H9 (cell line): ENCODE measurements around the gene APOL2. TPM values are rescaled to one million over a fixed set of nuclear protein-coding genes. Genes with fewer than 3 reads are reported as not detected.

ENCODE experiments used
- DNase-seq: peaks from one replicate; pipeline ENCODE4 v3.0.0-alpha.2; 2017
- H2AFZ ChIP-seq: one replicate; pipeline ENCODE4 v1.6.1; 2013; ENCODE audit warnings: mild to moderate bottlenecking, low read length, control low read depth, moderate library complexity
- H2AK5ac ChIP-seq: 2 replicates; pipeline ENCODE4 v1.6.1; 2013; ENCODE audit warnings: low read length, control low read depth, mixed read lengths; ENCODE audit not compliant: insufficient read length
- H2BK120ac ChIP-seq: one replicate; pipeline ENCODE4 v1.6.1; 2013; ENCODE audit warnings: low read depth, mild to moderate bottlenecking, low read length, control low read depth, inconsistent platforms; ENCODE audit not compliant: poor library complexity, severe bottlenecking
- H2BK12ac ChIP-seq: 2 replicates; pipeline ENCODE4 v1.6.1; 2013; ENCODE audit warnings: low read length, control low read depth, mixed read lengths, low read depth; ENCODE audit not compliant: insufficient read length
- H2BK15ac ChIP-seq: 2 replicates; pipeline ENCODE4 v1.6.1; 2013; ENCODE audit warnings: low read depth, low read length, control low read depth
- H2BK20ac ChIP-seq: one replicate; pipeline ENCODE4 v1.6.1; 2013; ENCODE audit warnings: low read depth, mild to moderate bottlenecking, low read length, control low read depth, inconsistent platforms; ENCODE audit not compliant: poor library complexity, severe bottlenecking
- H2BK5ac ChIP-seq: 2 replicates; pipeline ENCODE4 v1.6.1; 2013; ENCODE audit warnings: low read length, control low read depth, mixed read lengths; ENCODE audit not compliant: insufficient read length
- H3K14ac ChIP-seq: 2 replicates; pipeline ENCODE4 v1.6.1; 2013; ENCODE audit warnings: low read length, control low read depth; ENCODE audit not compliant: insufficient read depth
- H3K18ac ChIP-seq: 2 replicates; pipeline ENCODE4 v1.6.1; 2013; ENCODE audit warnings: low read depth, mild to moderate bottlenecking, mixed read lengths, low read length, control low read depth; ENCODE audit not compliant: insufficient read length
- H3K23ac ChIP-seq: 2 replicates; pipeline ENCODE4 v1.6.1; 2013; ENCODE audit warnings: low read length, control low read depth, mixed read lengths, low read depth; ENCODE audit not compliant: insufficient read length
- H3K23me2 ChIP-seq: 2 replicates; pipeline ENCODE4 v1.6.1; 2013; ENCODE audit warnings: low read depth, mild to moderate bottlenecking, mixed read lengths, low read length, control low read depth; ENCODE audit not compliant: insufficient read length, poor library complexity, severe bottlenecking
- H3K27ac ChIP-seq: 2 replicates; pipeline ENCODE4 v1.5.1; 2013; ENCODE audit warnings: low read length, control low read depth, mixed read lengths, low read depth; ENCODE audit not compliant: insufficient read length
- H3K27me3 ChIP-seq: 2 replicates; pipeline ENCODE4 v1.6.1; 2013; ENCODE audit warnings: low read length, control low read depth, inconsistent platforms; ENCODE audit not compliant: insufficient read depth
- H3K4ac ChIP-seq: 2 replicates; pipeline ENCODE4 v1.6.1; 2013; ENCODE audit warnings: low read depth, mild to moderate bottlenecking, control low read depth, inconsistent platforms, low read length, moderate library complexity
- H3K4me1 ChIP-seq: 2 replicates; pipeline ENCODE4 v1.6.1; 2013; ENCODE audit warnings: low read length, control low read depth, inconsistent platforms; ENCODE audit not compliant: insufficient read depth
- H3K4me2 ChIP-seq: 2 replicates; pipeline ENCODE4 v1.6.1; 2013; ENCODE audit warnings: low read length, control low read depth, mixed read lengths; ENCODE audit not compliant: insufficient read length, insufficient read depth
- H3K56ac ChIP-seq: 2 replicates; pipeline ENCODE4 v1.6.1; 2013; ENCODE audit warnings: low read depth, mild to moderate bottlenecking, mixed read lengths, low read length, control low read depth; ENCODE audit not compliant: insufficient read length
- H3K79me1 ChIP-seq: 2 replicates; pipeline ENCODE4 v1.6.1; 2013; ENCODE audit warnings: low read depth, mild to moderate bottlenecking, moderate library complexity, low read length, control low read depth, inconsistent platforms; ENCODE audit not compliant: insufficient read depth, poor library complexity, severe bottlenecking
- H3K79me2 ChIP-seq: 2 replicates; pipeline ENCODE4 v1.6.1; 2013; ENCODE audit warnings: low read length, control low read depth, inconsistent platforms; ENCODE audit not compliant: insufficient read depth
- H3K9ac ChIP-seq: 2 replicates; pipeline ENCODE4 v1.6.1; 2013; ENCODE audit warnings: low read length, control low read depth, mixed read lengths; ENCODE audit not compliant: insufficient read length; ENCODE audit errors: extremely low read depth
- H3K9me3 ChIP-seq: one replicate; pipeline ENCODE4 v1.6.1; 2013; ENCODE audit warnings: low read depth, low read length, inconsistent platforms; ENCODE audit not compliant: control insufficient read depth
- H3T11ph ChIP-seq: one replicate; pipeline ENCODE4 v1.6.1; 2013; ENCODE audit warnings: mild to moderate bottlenecking, low read length, control low read depth, inconsistent platforms
- H4K20me1 ChIP-seq: one replicate; pipeline ENCODE4 v1.6.1; 2013; ENCODE audit not compliant: control insufficient read depth, insufficient read length, insufficient read depth
- H4K5ac ChIP-seq: 2 replicates; pipeline ENCODE4 v1.6.1; 2013; ENCODE audit warnings: low read depth, mild to moderate bottlenecking, mixed read lengths, low read length, control low read depth; ENCODE audit not compliant: insufficient read length
- H4K8ac ChIP-seq: replicated peaks from 2 replicates; pipeline ENCODE4 v1.6.1; 2013; ENCODE audit warnings: low read length, control low read depth, mixed read lengths, low read depth; ENCODE audit not compliant: insufficient read length
- H4K91ac ChIP-seq: 2 replicates; pipeline ENCODE4 v1.6.1; 2013; ENCODE audit warnings: low read depth, mild to moderate bottlenecking, moderate library complexity, mixed read lengths, low read length, control low read depth; ENCODE audit not compliant: insufficient read length
- H3K27ac Mint-ChIP-seq, 3 experiments: 2 replicates in 2 of 3; 3 replicates in 1 of 3; pipeline ENCODE4 v1.8.0; 2020 to 2021; ENCODE audit warnings: mixed read lengths in 3 of 3, mild to moderate bottlenecking in 1 of 3, moderate library complexity in 1 of 3
- H3K27me3 Mint-ChIP-seq: 2 replicates; pipeline ENCODE4 v1.8.0; 2021; ENCODE audit warnings: low read depth, mild to moderate bottlenecking, moderate library complexity, mixed read lengths
- H3K36me3 Mint-ChIP-seq, 3 experiments: 2 replicates in 2 of 3; 3 replicates in 1 of 3; pipeline ENCODE4 v1.8.0; 2020 to 2021; ENCODE audit warnings: low read depth in 3 of 3, mixed read lengths in 3 of 3; ENCODE audit not compliant: insufficient read depth in 1 of 3
- H3K4me1 Mint-ChIP-seq, 2 experiments: 2 replicates each; pipeline ENCODE4 v1.8.0; 2020; ENCODE audit warnings: mixed read lengths in 2 of 2
- H3K4me3 Mint-ChIP-seq, 2 experiments: 2 replicates in 1 of 2; 3 replicates in 1 of 2; pipeline ENCODE4 v1.8.0; 2020 to 2021; ENCODE audit warnings: mild to moderate bottlenecking in 2 of 2, mixed read lengths in 2 of 2, moderate library complexity in 1 of 2
- H3K9me3 Mint-ChIP-seq, 2 experiments: 2 replicates in 1 of 2; 3 replicates in 1 of 2; pipeline ENCODE4 v1.8.0; 2020; ENCODE audit warnings: mild to moderate bottlenecking in 2 of 2, mixed read lengths in 2 of 2, moderate library complexity in 1 of 2
- CTCF ChIP-seq: fragments of 200-600 bp; sonication (generic); conservative IDR thresholded peaks from 3 replicates; pipeline ENCODE4 v1.8.0; 2021; ENCODE audit warnings: antibody characterized with exemption, mild to moderate bottlenecking
- WGBS: extraction: QIAGEN DNeasy Blood & Tissue Kit; methylation state at CpG from one replicate; pipeline ENCODE4 v1.1.7; 2013; ENCODE audit warnings: missing lambda C conversion rate, low lambda C conversion rate, mixed read lengths; ENCODE audit not compliant: insufficient read length; ENCODE audit errors: extremely low coverage; 5-methylcytosine and 5-hydroxymethylcytosine counted together
- total RNA-seq: library from RNA; stranded (reverse); gene quantifications from 2 replicates; pipeline ENCODE4 v1.2.1, GENCODE V29; 2021

Gene APOL2
- total RNA-seq, 1 experiment from 2014 or later, result 15.6 TPM

GRCh38 chr22:36183446-36183845 lies 55.9 kb downstream of the APOL2 start:
- peaks cover 5% of the 10 kb centered on the region for H3K27me3 Mint-ChIP-seq
- Histone ChIP-seq H4K20me1 (no peaks in the 10 kb centered on the region), H2AK5ac (no peak overlapping the region), H3K27me3 (no peaks in the 10 kb centered on the region; the same call in 1 of the 2 replicates), H2AFZ (no peak overlapping the region), H4K91ac (no peak overlapping the region), H3K18ac (no peak overlapping the region), H2BK120ac (no peak overlapping the region), H4K5ac (no peak overlapping the region), H2BK20ac (no peak overlapping the region), H3T11ph (no peak overlapping the region), H3K4me2 (no peak overlapping the region), H2BK5ac (no peak overlapping the region), H3K27ac (no peak overlapping the region), H3K9ac (no peak overlapping the region), H2BK15ac (no peak overlapping the region), H3K79me2 (no peaks in the 10 kb centered on the region), H3K9me3 (no peaks in the 10 kb centered on the region), H3K23ac (no peak overlapping the region), H2BK12ac (no peak overlapping the region), H3K4ac (no peak overlapping the region), H3K56ac (no peak overlapping the region), H3K79me1 (no peaks in the 10 kb centered on the region), H4K8ac (no peak overlapping the region), H3K14ac (no peak overlapping the region), H3K4me1 (no peaks in the 10 kb centered on the region), H3K23me2 (no peaks in the 10 kb centered on the region)
- no peaks in the 10 kb centered on the region; a peak in 1 of 5 replicates for H3K9me3 Mint-ChIP-seq
- no peak overlapping the region for H3K4me3 Mint-ChIP-seq
- H3K27ac Mint-ChIP-seq, result no peak overlapping the region; a peak in 1 of 7 replicates
- peaks cover 16 to 21% of the 10 kb centered on the region in 2 experiments for H3K4me1 Mint-ChIP-seq
- TF ChIP-seq CTCF, result no peak
- no peak for DNase-seq
- H3K36me3 Mint-ChIP-seq, result no peaks in the 10 kb centered on the region
- WGBS, result no CpG with 5 or more reads among the region's 7 CpGs
